Adrenal gland (tissue), 5 donors: Measurements from ENCODE around the gene RUFY1.

Source experiments
- POLR2A ChIP-seq, 2 donors: fragments of 450-650 bp; IDR thresholded peaks; one replicate each; pipeline ENCODE4 v1.6.1; 2017; ENCODE audit warnings: antibody characterized with exemption in 2 of 2, mild to moderate bottlenecking in 2 of 2, moderate library complexity in 1 of 2
- TF ChIP-seq, protein P1 (sequence below), 6 experiments: fragments of 450-650 bp in 4 of 6; fragments of 200-600 bp in 2 of 6; sonication (generic) in 1 of 6; IDR thresholded peaks; 1 replicate in 5 of 6; 2 replicates in 1 of 6; pipeline versions ENCODE4 v1.5.1 to v1.8.0; 2016 to 2021; ENCODE audit warnings: antibody characterized with exemption in 6 of 6, mild to moderate bottlenecking in 2 of 6, moderate library complexity in 1 of 6
- donor health status: DM: no; HTN: no; CAD: no.

DNA sequence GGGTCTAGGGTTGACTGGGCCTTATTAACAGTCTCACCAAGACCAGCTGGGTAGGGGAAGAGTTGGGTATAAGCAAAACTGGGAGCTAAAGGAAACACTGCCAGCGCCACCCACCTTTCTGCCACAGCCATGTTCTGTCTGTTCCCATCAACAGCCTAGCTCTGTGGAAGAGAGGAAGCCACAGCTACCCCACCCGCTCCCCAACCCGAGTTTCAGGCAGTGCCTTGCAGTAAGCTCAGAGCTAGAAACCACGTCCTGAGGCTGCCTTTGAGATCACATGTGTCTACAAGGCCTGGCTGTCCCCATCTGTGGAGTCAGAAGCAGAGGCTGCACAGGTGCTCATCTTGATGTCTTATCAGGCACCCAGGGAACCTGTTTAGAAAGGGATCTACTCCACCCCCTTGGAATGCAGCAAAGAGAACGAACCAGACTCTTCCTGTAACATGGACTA is 57.8 kb downstream of the RUFY1 start:
- TF ChIP-seq, protein P1, sequence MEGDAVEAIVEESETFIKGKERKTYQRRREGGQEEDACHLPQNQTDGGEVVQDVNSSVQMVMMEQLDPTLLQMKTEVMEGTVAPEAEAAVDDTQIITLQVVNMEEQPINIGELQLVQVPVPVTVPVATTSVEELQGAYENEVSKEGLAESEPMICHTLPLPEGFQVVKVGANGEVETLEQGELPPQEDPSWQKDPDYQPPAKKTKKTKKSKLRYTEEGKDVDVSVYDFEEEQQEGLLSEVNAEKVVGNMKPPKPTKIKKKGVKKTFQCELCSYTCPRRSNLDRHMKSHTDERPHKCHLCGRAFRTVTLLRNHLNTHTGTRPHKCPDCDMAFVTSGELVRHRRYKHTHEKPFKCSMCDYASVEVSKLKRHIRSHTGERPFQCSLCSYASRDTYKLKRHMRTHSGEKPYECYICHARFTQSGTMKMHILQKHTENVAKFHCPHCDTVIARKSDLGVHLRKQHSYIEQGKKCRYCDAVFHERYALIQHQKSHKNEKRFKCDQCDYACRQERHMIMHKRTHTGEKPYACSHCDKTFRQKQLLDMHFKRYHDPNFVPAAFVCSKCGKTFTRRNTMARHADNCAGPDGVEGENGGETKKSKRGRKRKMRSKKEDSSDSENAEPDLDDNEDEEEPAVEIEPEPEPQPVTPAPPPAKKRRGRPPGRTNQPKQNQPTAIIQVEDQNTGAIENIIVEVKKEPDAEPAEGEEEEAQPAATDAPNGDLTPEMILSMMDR (IDR thresholded peaks at IDR 0.05): no peak
- TF ChIP-seq POLR2A (IDR thresholded peaks at IDR 0.05): no peak
